Dermis lymphatic vessel endothelial cell (primary cell): ENCODE measurements around the gene TREML4. TPM values are rescaled to one million over a fixed set of nuclear protein-coding genes. Genes with fewer than 3 reads are reported as not detected.

Experiments
- total RNA-seq: library from RNA; depleted of rRNA; stranded (reverse); fragments of >200 nt; gene quantifications from 2 replicates; pipeline ENCODE4 v1.2.1, GENCODE V29; 2014

TREML4 gene
- not detected in 2 replicates for total RNA-seq

GRCh38 chr6:41228096-41228495, at the start of gene TREML4:
TREML4 (plus strand) TSS chr6:41228349; CDS start chr6:41228428, 79 bp downstream.

GRCh38 chr6:41200901-41201763, 27.0 kb upstream of the TREML4 start, which contains the start of gene TREML2:
TREML2 (minus strand) TSS chr6:41201149; CDS start chr6:41201008, 141 bp downstream.

GRCh38 chr6:41286544-41287346, 58.6 kb downstream of the TREML4 start, which contains the start of gene TREM1:
TREM1 (minus strand) TSS chr6:41286682; CDS start chr6:41286655, 27 bp downstream.

Other genes starting within 250 kb of the TREML4 start
- 0.09 and 0.11 TPM in 2 replicates for gene UNC5CL, start 189.1 kb upstream of the TREML4 start, total RNA-seq
- not detected in 2 replicates for gene TSPO2, start 185.9 kb upstream of the TREML4 start, total RNA-seq
- gene APOBEC2, start 175.1 kb upstream of the TREML4 start, total RNA-seq = not detected in 2 replicates
- gene OARD1, start 156.0 kb upstream of the TREML4 start, total RNA-seq = 10.1 and 11.3 TPM in 2 replicates
- 12.8 and 22.5 TPM in 2 replicates for gene NFYA, start 155.4 kb upstream of the TREML4 start, total RNA-seq
- not detected in 2 replicates for gene TREML1, start 74.0 kb upstream of the TREML4 start, total RNA-seq
- gene TREM2, start 65.2 kb upstream of the TREML4 start, total RNA-seq = not detected in 2 replicates
- gene TREML2, start 27.2 kb upstream of the TREML4 start, total RNA-seq = not detected in 2 replicates
- gene TREM1, start 58.3 kb downstream of the TREML4 start, total RNA-seq = not detected in 2 replicates
- not detected in 2 replicates for gene NCR2, start 107.3 kb downstream of the TREML4 start, total RNA-seq